GM18502 (cell line): Measurements from ENCODE around the gene RASSF9.
A peak's percentile ranks its signal among the peaks of the same experiment; 100 is the strongest.

Experiments used
- ATAC-seq: cut with Tn5 transposase; IDR thresholded peaks from one replicate; pipeline ENCODE4 v1.9.1; 2021; ENCODE audit warnings: mild to moderate bottlenecking; ENCODE audit not compliant: unreplicated experiment, poor library complexity

The RASSF9 gene

DNA sequence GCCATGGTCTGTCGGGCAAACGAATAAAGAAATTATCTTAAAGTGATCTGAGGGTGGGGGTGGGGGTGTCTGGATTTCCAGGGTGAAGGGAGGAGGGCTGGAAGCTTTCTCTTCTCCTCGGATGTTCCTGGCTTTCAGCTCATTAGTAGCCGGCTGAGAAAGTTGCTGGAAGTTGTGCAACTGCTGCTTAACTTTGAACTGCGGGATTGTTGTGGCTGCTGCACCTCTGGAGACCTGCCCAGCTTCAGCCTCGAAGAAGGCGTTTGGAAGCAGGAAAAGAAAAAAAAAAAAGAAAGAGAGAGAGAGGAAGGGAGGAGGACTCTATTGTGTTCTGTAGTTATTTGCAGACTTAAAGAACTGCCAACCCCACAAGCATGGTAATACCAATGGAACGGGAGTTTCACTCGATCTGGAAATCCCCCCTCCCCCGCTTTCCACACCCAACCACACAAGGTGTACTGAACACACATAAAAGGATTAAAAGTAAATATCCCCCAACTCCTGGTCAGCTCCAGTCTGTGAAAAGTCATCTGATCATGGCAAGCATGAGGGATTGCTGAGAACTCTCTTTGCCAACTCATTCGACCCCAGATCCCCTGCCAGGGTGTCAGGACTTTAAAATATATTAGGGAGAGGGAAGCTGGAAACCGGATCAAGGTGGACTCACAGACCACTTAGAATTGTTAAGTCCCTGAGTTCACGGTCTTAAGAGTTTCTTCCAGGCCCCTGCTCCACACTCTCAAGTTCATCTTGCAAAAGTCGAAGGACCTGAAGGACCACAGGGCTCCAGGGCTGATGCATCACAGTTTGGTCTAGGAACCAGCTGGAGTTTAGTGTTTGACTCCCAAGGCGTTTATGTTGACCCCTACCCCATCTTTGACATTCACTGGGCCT, at the start of gene RASSF9:
Gene RASSF9 (minus strand): TSS at position 213 of the 894 bp plus-strand sequence. CDS start 208 bp downstream, at position 5.
- no peak for ATAC-seq

DNA sequence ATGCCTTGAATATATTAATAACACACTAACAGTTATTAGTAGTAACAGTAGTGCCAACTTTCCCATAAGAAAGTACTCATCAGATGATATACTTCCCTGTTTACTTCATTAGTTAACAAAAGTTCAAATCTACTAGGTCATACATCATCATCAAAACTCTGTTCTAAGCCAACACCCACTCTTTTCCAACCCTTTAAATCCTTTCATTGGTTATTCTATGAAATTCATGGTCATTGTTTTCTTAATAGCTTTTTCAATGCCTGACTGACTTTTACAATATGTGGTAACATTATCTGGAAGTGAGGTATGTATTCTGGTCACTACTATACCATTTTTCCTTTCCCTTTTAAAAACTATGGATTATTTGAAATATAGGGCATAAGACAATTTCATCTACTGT, 47.6 kb upstream of the RASSF9 start:
- ATAC-seq, result no peak

GRCh38 chr12:85877459-85877858, 41.2 kb upstream of the RASSF9 start:
- no peak for ATAC-seq

GRCh38 chr12:85874031-85874461, 37.8 kb upstream of the RASSF9 start, which contains the start of gene NTS:
Gene NTS, plus strand, starts transcription at chr12:85874295. Its CDS starts 109 bp downstream, at chr12:85874404.
- peak; percentile 85 for ATAC-seq

GRCh38 chr12:85872497-85873091, 36.4 kb upstream of the RASSF9 start:
- ATAC-seq, result peak; percentile 85

DNA sequence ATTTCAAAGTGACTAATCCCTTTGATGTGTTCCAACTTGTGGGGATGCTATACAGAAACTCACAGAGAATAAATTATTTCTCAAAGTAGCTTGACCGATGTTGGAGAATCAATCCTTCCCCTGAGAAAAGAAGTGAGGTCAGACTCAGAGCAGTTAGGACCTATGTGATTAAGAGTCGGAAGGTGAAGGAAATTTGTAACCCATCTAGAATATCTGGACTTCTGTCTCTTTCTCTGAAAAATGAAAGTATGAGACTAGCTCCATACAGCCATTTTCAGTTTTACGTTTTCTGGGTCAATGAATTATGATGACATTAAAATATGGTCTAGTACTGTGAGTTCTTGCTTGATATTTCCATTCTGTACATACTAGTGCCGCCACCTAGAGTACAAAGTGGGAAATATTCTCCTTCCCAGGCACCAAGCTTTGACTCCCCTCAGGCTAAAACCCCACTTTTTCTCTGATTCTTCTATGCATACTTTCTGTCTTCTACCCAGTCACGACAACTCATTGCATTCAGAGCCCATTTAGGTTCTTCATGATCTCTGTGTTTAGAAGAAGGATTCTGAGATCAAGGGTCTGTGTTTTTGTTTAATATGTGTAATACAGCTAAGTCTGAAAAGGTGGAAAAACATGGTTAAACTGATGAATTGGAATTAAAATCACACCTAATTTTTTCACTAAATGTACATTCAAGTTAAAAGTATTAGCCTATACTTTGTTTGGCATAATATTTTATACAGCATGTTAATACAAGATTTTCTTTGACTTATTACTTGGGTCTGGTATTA, 31.0 kb upstream of the RASSF9 start:
- ATAC-seq, result peak; percentile 97

- no peak for ATAC-seq
Measured at GRCh38 chr12:85865890-85866289, 29.7 kb upstream of the RASSF9 start.

- no peak for ATAC-seq
Measured at GRCh38 chr12:85856966-85857365, 20.8 kb upstream of the RASSF9 start.

- ATAC-seq, result no peak
Measured at GRCh38 chr12:85855305-85855704, 19.1 kb upstream of the RASSF9 start.

DNA sequence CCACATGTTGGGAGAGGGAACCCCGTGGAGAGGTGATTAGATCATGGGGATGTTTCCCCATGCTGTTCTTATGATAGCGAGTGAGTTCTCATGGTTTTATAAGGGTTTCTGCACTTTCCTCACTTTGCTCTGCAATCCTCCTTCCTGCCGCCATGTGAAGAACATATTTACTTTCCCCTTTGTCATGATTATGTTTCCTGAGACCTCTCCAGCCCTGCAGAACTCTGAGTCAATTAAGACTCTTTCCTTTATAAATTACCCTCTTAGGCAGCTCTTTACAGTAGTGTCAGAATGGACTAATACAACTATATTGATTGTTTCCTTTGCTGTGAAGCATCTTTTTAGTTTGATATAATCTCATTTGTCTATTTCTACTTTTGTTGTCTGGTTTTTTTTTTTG, 13.1 kb upstream of the RASSF9 start:
- no peak for ATAC-seq

DNA sequence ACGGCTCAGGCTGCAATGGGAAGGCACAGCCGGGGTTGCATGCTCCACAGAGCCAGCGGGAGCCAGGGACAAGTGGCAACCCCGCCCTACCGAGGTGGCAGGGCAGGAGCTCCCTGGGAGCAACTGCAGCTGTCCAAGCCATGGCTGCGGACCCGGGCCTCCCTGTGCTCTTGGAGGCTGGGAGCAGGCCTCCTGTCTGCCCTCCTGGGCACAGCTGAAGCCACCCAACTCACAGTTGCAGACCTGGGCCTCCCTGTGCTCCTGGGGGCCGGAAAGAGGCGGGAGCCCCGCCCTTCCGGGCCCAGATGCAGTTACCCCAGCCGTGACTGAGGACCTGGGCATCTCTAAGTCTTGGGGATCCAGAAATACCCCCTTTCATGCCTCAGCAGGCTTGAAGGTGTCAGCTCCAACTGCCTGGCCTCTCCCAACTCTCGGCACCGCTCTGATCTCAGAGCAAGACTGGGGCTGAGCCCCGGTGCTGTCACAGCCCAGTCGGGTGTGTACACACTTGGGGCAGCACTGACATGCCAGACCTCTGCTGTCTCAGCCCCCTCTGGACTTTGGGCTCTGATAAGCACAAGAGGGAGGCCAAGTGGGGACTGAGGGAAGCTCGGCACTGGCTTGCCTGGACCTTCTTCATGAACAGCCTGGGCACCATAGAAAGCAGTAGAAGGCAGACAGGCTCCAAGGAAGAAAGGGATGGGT, 7.5 kb upstream of the RASSF9 start:
- no peak for ATAC-seq

GRCh38 chr12:85835426-85836196, 598 bp downstream of the RASSF9 start:
- ATAC-seq, result no peak

- no peak for ATAC-seq
Measured at GRCh38 chr12:85834378-85834777, 1.8 kb downstream of the RASSF9 start.

- no peak for ATAC-seq
Measured at GRCh38 chr12:85833579-85833978, 2.6 kb downstream of the RASSF9 start.

DNA sequence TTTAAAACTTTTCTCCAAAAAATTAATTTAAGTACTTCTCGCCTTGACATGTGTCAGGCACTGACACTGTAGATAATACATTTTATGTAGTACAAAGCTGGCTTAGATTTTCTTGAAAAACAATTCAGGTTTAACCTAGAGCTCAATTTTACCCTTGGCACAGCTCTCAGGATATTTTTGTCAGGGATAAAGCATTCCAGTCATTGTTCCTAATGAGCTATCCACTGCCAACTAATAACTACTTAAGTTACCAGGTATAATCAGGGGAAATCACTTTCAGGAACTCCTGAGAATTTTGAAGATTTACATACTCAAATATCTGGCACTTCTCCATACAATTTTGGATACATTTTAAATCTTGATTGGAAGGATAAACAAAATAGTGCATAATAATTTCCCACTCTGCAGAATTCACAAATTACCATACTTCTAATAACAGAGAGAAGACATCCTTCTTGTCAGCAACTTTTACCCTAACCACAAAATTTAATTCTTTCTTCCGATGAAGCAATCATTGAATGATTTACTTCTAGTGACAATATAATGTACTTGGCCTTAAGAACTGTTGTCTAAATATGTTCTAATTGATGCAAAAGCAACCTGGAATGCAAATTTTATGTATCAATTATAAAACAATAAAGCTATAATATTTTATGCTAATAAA, 4.8 kb downstream of the RASSF9 start:
- ATAC-seq, result no peak

DNA sequence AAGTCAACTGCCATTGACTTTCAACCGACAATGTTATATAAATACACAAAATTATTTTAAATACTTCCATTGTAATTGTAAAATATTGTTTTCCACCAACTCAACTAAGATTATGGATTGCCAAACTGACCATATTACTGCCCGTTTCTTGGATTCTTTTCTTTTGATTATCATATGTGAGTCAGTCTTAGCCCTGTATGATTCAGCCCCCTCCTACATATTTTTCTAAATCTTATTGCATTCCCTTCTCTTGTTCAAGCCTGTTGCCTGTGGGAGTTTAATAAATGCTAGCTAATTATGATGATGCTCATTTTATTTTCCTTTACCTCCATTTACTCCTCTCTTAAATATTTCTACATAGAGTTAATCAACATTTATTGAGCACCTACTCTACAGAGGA, 6.8 kb downstream of the RASSF9 start:
- ATAC-seq, result no peak

DNA sequence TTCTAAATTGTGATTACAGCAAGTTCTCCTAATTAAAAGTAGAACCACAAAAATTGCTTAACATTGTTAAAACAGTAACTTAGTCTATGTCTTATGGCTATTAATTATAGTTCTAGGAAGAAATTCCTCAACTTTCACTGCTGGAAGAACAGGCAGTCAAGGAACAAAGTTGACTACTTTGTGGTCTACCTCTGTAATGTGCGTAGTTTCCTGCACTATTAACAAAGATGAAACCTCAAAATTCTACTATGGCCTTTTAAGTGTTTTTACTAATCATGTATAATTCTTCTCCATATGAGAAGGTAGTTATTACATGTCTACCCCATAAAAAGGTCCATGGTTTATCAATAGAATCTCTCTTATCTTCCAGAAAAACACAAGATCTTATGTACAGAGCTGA, 7.6 kb downstream of the RASSF9 start:
- ATAC-seq, result no peak

GRCh38 chr12:85825746-85826145, 10.5 kb downstream of the RASSF9 start:
- no peak for ATAC-seq
